Sigmoid colon (tissue), 4 donors: ENCODE measurements around the gene WTIP.

Source experiments
- POLR2A ChIP-seq, 2 donors: fragments of 450-650 bp; IDR thresholded peaks; one replicate each; pipeline ENCODE4 v1.6.1; 2016; ENCODE audit warnings: antibody characterized with exemption in 2 of 2, mild to moderate bottlenecking in 2 of 2, moderate library complexity in 2 of 2
- POLR2AphosphoS5 ChIP-seq, 4 donors: sonication (generic); formaldehyde crosslinking; IDR thresholded peaks; one replicate each; pipeline ENCODE4 v1.6.1; 2017; ENCODE audit warnings: antibody characterized with exemption in 4 of 4
- TF ChIP-seq, protein P1 (sequence below), 4 experiments: fragments of 450-650 bp in 3 of 4; fragments of 200-600 bp in 1 of 4; IDR thresholded peaks; one replicate each; pipeline ENCODE4 v1.5.1; 2016 to 2019; ENCODE audit warnings: antibody characterized with exemption in 4 of 4, mild to moderate bottlenecking in 3 of 4, moderate library complexity in 2 of 4

DNA sequence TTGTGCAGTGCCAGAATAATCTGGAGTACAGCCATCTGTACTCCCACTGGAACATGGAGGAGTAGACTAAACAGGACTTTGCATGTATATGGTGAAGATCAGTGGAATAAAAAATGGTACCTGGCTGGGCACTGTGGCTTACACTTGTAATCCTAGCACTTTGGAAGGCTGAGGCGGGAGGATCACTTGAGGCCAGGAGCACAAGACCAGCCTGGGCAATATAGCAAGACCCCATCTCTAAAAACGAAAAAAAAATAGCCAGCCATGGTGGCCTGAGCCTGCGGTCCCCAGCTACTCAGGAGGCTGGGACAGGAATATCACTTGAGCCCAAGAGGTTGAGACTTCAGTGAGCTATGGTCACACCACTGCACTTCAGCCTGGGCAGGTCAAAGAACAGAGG is 33.4 kb upstream of the WTIP start:
- TF ChIP-seq POLR2A (IDR thresholded peaks at IDR 0.05) = no peak
- TF ChIP-seq, protein P1, sequence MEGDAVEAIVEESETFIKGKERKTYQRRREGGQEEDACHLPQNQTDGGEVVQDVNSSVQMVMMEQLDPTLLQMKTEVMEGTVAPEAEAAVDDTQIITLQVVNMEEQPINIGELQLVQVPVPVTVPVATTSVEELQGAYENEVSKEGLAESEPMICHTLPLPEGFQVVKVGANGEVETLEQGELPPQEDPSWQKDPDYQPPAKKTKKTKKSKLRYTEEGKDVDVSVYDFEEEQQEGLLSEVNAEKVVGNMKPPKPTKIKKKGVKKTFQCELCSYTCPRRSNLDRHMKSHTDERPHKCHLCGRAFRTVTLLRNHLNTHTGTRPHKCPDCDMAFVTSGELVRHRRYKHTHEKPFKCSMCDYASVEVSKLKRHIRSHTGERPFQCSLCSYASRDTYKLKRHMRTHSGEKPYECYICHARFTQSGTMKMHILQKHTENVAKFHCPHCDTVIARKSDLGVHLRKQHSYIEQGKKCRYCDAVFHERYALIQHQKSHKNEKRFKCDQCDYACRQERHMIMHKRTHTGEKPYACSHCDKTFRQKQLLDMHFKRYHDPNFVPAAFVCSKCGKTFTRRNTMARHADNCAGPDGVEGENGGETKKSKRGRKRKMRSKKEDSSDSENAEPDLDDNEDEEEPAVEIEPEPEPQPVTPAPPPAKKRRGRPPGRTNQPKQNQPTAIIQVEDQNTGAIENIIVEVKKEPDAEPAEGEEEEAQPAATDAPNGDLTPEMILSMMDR (IDR thresholded peaks at IDR 0.05) = no peak
- no peak for TF ChIP-seq POLR2AphosphoS5 (IDR thresholded peaks at IDR 0.05)
